NCI-H1694 treated with DMSO at 0.1 percent for 48 hours (cell line): ENCODE data around the gene BIRC5.
"Not testable (repeated sequence)": the region's sequence is repeated elsewhere in the genome, so short reads cannot be mapped to it uniquely, and the experiment has no call there.

Experiments used
- DNase-seq: peaks from one replicate; lab custom pipeline; 2025; lab: John Stamatoyannopoulos, UW

BIRC5 gene

DNA sequence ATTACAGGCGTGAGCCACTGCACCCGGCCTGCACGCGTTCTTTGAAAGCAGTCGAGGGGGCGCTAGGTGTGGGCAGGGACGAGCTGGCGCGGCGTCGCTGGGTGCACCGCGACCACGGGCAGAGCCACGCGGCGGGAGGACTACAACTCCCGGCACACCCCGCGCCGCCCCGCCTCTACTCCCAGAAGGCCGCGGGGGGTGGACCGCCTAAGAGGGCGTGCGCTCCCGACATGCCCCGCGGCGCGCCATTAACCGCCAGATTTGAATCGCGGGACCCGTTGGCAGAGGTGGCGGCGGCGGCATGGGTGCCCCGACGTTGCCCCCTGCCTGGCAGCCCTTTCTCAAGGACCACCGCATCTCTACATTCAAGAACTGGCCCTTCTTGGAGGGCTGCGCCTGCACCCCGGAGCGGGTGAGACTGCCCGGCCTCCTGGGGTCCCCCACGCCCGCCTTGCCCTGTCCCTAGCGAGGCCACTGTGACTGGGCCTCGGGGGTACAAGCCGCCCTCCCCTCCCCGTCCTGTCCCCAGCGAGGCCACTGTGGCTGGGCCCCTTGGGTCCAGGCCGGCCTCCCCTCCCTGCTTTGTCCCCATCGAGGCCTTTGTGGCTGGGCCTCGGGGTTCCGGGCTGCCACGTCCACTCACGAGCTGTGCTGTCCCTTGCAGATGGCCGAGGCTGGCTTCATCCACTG lies at the start of gene BIRC5:
TSS of gene BIRC5 (plus strand) at position 238 of the 690 bp plus-strand sequence. CDS start at position 302, 64 bp downstream.
- DNase-seq, result peak; percentile 89

DNA sequence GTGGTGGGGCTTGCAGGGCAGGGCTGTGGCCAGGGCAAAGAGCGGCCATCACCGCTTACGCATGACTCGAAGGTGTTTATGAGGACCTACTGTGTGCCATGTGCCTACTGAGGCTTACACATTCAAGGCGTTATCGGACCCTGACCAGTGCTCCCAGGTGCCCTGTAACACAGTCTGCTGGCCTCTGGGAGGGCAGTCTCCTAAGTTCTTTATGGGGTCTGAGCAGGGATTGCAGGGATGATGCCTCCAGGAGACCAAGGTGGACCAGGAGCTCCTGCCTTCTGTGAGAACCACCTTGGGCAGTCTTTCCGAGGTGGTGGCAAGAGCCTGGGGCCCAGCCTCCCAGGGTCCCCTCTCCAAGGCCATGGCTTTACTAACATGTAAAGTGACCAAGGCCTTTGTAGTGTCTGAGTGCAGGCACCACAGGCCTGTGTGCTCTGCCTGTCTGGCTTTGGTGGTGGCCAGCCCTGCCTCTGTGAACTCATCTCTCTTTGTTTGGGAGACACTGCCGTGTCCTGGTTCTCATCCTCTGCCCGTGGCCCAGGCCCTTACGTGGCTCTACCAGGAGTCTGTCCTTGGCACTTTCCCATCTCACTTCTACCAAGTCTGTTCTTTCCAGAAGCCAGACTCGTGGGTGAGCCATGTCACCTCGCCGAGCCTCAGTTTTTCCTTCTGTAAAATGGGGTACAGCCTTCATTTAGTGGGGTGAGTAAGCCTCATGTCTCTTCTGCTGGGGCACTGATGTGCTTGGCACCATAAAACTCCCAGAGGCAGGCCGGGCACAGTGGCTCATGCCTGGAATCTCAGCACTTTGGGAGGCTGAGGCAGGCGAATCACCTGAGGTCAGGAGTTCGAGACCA lies 49.1 kb upstream of the BIRC5 start:
- DNase-seq, result no peak

DNA sequence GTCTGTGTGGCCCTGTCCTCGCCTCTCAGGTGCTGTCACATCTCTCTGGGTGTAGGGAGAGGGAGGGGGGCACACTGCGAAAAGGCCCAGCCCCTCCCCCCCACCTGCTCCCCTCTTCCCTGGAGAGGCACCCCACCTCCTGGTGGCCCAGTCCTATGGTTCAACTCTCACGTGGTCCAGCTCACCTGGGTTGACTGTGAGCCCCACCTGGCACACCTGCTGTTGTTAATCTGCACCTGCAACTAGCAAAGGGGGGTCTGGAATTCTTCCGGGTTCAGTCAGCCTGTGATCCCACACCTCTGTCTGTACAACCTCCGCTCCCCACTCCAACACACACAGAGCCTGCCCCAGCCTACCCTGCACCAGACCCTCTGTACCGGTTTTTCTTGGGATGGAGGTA lies 47.6 kb upstream of the BIRC5 start:
- DNase-seq, result no peak

DNA sequence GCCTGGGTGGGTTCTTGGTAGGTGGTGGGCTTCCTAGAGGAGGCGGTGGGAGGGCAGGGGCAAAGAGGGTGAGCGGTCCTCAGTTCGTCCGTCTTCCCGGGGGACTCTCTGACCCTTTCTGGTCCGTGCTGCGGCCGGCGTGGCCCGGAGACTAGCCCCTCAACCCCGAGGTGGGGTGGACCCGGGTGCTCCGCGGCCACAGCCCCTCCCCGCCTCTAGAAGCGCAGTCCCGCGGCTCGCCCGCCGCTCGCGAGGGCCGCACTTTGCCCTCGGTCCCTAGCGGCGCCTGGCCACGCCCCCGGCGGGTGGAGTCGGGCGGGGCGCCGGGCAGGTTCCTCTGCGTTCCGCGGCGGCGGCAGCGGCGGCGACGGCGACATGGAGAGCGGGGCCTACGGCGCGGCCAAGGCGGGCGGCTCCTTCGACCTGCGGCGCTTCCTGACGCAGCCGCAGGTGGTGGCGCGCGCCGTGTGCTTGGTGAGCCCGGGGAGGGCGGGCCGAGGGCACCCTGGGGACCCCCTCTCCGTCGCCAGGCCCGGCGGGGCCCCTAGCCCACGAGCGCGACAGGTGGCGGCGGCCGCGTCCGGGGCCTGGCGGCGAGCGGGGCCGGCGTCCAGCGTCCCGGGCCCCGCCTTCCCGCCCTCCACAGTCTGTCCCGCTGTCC lies 45.7 kb upstream of the BIRC5 start, which contains the start of gene SYNGR2:
TSS of gene SYNGR2 (plus strand) at position 340 of the 661 bp plus-strand sequence. CDS start at position 376, 36 bp downstream.
- peak; percentile 25 for DNase-seq

DNA sequence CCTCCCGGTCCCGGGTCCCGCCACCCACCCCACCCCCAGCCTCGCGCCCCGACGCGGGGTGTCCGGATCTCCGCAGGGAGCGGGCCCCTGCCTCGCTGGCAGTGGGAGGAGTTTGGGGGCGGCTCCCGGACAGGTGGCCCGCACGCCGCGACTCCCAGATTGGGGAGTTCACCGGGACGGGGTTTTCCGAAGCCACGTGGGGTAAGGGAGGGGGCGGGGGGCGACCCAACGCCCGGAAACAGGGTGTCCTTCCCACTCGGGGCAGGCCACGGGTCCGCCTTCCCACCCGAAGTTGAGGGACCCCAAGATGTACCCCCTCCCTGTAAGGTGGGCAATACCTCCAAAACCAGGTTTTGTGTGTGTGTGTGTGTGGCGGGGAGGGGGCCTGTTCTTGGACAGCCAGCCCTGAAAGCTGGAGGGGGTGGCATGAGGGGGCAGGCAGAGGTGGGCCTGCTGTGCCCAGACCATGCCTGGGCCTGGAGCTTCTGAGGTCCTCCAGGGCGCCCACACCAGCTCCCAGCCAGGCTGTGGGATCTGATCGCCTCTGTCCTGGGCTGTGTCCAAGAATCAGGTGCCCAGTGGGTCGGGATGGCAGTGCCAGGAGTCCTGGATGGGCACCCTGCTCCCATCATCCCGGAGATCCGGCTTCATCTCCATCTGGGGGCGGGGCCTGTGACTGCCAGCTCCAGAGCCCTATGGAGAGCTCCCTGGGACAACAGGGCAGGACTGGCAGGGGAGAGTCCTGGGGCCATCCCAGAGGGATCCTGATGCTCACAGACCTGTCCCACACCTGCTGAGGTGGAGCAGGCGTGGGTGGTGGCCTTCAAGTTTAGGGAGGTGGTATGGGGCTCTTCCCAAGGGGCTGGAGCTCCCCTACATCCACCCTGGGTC lies 44.9 kb upstream of the BIRC5 start:
- peak; percentile 30 for DNase-seq

DNA sequence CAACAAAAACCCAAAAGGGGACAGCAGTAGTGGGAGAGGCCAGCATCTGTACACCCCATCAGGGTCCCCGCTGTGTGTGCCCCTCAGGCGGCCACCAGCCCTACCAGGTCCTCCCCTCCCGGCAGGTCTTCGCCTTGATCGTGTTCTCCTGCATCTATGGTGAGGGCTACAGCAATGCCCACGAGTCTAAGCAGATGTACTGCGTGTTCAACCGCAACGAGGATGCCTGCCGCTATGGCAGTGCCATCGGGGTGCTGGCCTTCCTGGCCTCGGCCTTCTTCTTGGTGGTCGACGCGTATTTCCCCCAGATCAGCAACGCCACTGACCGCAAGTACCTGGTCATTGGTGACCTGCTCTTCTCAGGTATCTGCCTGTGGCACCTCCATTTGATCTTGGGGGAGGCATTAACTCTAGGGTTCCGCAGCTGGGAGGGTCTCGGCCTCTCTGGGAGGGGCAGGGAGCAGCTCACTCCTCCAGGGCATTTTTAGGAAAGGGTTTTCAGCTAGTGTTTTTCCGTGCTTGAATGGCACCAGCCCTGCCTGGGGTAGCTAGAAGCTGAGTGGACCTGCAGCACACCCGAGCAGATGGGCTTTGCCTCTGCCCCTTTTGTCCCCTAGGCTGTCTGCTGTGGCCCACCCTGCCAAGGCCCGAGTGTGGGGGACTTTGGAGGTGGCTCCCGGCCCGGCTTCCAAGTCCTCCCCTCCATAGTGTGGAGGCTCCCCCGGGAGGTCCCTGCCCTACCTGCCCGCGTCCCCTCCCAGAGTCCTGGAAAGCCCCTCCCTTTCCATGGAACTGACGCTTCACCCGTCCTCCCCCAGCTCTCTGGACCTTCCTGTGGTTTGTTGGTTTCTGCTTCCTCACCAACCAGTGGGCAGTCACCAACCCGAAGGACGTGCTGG lies 43.1 kb upstream of the BIRC5 start:
- DNase-seq, result no peak

DNA sequence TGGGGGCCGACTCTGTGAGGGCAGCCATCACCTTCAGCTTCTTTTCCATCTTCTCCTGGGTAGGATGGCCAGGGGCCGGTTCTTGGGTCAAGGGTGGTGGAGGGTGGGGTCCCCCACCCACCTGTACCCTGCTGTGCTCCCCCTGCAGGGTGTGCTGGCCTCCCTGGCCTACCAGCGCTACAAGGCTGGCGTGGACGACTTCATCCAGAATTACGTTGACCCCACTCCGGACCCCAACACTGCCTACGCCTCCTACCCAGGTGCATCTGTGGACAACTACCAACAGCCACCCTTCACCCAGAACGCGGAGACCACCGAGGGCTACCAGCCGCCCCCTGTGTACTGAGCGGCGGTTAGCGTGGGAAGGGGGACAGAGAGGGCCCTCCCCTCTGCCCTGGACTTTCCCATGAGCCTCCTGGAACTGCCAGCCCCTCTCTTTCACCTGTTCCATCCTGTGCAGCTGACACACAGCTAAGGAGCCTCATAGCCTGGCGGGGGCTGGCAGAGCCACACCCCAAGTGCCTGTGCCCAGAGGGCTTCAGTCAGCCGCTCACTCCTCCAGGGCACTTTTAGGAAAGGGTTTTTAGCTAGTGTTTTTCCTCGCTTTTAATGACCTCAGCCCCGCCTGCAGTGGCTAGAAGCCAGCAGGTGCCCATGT lies 42.3 kb upstream of the BIRC5 start:
- DNase-seq, result not testable (repeated sequence)

DNA sequence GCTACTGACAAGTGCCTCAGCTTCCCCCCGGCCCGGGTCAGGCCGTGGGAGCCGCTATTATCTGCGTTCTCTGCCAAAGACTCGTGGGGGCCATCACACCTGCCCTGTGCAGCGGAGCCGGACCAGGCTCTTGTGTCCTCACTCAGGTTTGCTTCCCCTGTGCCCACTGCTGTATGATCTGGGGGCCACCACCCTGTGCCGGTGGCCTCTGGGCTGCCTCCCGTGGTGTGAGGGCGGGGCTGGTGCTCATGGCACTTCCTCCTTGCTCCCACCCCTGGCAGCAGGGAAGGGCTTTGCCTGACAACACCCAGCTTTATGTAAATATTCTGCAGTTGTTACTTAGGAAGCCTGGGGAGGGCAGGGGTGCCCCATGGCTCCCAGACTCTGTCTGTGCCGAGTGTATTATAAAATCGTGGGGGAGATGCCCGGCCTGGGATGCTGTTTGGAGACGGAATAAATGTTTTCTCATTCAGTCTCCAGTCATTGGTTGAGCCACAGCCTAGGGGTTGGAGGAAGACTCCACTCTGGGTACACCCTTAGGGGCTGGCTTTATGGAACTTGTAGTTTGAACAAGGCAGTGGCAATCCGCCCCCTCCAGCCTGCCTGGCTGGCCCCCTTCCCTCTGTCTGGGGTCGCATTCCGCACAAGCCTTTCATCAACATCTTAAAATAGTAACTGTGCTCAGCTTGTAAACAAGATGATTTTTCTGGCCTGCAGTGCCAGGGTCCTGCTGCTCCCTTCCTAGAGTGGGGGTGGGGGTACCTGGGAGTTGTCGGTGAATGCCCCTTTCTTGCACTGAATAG lies 41.6 kb upstream of the BIRC5 start:
- DNase-seq, result peak; percentile 7

DNA sequence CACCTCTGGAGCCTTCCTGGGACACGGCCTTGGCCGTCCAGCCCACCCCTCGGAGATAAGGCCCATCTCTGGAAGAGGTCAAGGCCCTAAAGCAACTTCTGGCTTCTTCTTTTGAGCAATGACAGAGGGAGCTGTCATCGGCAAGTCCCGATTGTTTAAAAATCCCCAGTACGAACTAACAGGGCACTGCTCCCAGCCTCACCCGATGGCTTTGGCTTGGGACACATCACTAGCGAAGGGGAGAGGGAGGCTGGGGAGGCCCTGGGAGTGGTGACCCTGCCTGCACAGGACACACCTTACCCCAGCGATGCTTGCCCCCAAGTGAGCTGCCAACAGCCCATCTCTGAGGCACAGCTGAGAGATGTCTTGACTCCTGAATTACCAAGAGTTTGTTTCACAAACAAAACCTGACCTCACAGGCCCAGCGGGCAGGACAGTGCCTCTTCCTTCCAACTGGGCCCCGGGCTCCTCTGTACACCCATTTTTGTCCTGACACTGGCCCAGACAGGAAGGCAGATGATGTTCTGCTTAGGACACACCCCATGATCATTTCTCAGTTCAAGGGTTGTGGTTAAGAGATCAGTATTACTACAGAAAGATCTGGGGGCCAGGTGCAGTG lies 40.8 kb upstream of the BIRC5 start:
- no peak for DNase-seq

DNA sequence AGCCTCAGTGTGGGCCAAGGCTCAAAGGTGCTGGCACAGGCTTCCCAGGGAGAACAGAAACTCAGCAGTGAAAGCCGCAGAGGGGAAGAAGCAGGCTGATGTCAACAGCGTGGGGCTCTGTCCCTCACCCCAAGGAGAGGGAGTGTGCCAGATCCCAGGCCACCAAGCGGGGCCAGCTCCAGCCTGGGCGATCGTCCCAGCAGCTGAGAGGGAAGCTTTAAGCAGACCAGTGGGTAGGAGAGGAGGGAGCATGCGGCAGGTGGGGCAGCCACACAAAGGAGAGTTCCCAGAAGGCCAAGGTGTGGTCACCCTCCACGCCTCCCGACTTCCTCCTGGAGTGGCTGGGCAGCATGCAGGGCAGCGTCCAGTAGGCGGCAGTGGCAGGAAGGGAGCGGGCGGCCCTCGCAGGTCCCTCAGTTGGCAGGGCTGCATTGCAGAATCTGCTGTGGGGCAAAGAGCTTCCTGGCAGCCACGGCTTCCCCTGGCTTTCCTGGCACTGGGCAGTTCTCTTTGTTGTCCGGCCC lies 39.6 kb upstream of the BIRC5 start:
- DNase-seq, result no peak

DNA sequence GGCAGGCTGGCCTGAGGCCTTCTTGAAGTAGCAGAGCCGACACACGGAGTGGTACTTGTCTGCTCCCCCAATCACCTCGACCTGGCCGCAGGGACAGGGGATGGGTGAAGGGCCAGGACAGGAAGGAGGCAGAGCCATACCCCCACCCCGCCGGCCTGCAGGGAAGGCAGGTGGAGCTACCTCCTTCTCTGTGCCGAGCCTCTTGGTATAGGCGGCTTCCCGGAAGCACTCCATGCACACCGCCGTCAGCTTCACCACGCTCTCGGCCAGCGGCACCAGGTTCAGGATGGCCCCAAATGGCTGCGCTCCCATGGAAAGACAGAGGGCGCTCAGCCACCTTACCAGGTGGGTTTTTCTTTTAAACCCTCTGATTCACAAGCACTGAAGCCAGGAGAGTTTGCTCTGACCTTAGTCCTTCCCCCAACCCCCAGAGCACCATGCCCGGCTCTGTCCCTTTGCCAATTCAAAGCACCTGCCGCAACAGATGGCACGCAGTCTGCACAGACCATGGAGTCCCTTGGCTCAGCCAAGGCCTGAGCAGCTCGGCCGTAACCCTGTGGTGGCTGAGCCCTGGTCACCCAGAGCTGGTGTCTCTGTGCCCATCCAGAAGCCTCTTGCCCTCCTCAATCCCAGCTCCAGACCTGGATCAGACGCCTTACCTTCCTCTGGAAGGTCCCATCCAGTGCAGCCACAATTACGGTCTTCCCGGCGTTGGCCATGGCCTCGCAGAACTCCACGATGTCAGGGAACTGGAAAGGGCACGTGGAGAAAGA lies 39.0 kb upstream of the BIRC5 start:
- peak; percentile 60 for DNase-seq

DNA sequence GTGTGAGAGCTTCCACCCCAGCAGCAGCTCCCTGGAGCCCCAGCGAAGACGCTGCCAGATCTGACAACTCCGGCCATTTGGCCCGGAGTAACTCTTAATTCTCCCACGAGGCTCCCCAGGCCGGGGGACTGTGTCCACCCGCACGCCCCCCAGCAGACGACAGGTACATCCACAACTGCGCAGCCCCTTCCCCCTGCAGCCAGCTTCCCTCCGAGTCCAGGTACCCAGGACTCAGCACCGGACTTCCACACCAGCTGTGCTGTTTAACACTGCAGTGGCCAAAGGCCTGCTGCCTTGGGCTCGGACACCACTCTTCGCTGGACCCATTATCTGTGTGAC lies 38.4 kb upstream of the BIRC5 start:
- DNase-seq, result no peak

DNA sequence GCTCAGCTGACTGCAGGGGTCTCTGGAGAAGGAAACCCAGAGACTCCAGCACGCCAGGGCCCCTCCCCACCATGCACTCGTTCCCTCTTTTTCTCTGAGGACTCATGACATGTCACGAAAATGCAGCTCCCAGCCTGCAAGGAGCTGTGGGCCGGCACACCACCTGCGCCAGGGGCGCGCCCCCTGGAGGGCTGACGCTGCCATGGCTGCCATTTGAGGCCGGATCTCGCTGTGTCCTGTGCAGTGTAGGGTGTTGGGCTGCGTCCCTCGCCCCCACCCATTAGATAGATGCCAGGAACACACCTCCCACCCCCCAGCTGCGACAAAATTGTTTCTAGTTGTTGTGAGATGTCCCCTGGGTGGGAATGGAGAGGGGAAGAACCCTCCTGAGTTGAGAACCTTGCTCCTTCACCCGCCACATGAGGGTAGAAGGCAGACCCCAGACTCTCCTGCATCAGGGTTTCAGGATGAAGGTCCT lies 37.5 kb upstream of the BIRC5 start:
- DNase-seq, result peak; percentile 65

DNA sequence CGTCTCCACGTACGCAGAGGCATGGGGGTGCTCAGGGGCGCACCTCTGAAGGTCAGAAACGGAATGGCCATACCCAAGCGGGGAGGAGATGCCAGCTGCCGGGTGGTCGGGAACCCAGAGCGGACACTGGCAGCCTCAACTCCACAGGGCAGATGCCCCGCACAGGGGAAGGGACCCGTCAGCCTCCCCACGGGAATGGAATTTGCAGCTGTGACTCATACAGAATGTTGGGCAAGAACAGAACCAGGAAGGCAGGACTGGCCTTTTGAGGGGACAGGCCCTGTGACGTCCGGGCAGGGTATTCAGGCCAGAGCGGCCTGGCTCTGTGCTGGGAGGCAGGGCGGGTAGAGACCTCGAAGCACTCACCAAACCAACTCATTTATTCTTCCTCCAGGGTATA lies 34.7 kb upstream of the BIRC5 start:
- DNase-seq, result no peak

DNA sequence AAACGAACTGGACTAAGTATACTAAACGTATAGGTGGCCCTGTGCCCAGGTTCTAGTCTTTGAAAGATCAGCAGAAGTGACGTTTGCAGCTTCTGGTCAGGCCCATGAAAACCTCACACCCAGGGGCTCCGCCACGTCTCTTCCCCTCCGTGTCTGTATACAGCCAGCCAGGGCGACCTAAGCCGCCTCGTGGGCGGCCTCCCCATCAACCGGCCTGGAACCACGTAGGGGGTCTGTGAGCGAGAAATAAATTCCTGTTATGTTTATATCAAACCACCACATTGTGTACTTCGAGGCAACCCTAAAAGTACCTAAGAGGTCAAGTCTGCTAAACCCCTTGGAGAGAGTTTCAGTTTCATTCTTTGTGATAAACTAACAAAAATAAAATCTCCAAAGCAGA lies 34.0 kb upstream of the BIRC5 start:
- DNase-seq, result no peak

DNA sequence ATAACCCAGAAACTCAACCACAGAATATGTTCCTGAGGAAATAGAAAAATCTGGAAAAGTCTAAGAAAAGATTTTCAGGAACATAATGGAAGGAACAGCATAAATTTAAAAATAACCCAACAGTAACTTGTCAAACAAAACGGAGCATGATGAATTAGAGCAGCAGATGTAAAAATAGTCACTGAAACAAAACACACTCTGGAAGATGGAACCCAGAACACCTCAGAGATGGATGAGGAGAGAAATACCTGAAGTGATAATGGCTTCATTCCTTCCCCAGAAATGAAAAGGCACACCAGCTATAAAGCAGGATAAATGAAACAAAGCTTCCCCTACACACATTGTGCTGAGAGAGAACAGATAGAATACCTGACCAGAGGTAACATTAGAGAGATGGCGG lies 33.5 kb upstream of the BIRC5 start:
- DNase-seq, result no peak

DNA sequence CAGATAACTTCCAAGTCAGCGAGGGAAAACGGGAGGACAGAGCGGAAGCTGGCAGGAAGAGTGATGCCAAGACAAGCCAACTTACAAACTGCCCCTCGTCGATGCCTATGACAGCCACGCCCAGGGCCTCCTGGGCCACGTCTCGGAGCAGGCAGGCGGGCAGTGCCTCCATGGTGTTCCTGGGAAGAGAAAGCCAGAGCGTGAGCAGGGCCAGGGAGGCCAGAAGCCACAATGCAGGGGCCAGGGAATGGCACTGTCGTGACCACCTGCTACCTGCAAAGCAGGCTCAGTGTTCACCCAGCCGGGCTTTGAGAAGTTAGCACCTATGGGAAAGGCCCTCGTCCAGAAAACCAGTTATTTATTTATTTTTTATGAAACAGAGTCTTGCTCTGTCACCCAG lies 31.5 kb upstream of the BIRC5 start:
- no peak for DNase-seq

DNA sequence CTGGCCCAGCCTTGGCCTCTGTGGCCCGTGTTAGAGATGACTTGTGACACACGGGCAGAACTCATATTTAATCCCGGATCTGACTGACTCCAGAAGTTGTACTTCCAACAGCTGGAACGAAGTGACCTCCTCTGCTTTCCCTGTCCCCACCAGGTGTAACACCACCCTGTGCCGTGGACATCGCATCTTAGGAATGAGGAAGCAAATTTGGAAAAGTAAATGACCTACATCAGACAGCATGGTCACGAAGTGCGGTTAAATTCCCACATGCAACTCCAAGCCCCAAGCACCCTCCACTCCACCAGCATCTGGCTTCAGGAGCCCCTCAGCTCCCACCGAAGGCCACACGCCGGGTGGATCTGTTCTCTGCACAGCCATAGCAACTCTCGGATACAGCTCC lies 30.1 kb upstream of the BIRC5 start:
- DNase-seq, result no peak
